H1 (cell line): ENCODE measurements around the gene KIF23. TPM values are rescaled to one million over a fixed set of nuclear protein-coding genes. Genes with fewer than 3 reads are reported as not detected.

Source experiments
- BRCA1 ChIP-seq: IDR thresholded peaks from 2 replicates; pipeline ENCODE4 v1.6.1; 2012; ENCODE audit warnings: low read depth, low read length, improper control_type of control experiment
- CBX5 ChIP-seq: fragments of 300-800, 300-1000 bp; sonication (generic); IDR thresholded peaks from 2 replicates; pipeline ENCODE4 v1.7.1; 2016; ENCODE audit warnings: antibody characterized with exemption, low read length, low read depth
- EZH2 ChIP-seq: fragments of 200-600 bp; sonication (generic); IDR thresholded peaks from 2 replicates; pipeline ENCODE4 v1.7.1; 2012; ENCODE audit warnings: low read depth, mild to moderate bottlenecking, moderate library complexity, low read length, inconsistent platforms; ENCODE audit not compliant: severe bottlenecking
- GTF2F1 ChIP-seq: IDR thresholded peaks from 2 replicates; pipeline ENCODE4 v1.6.1; 2012; ENCODE audit warnings: low read depth, low read length, improper control_type of control experiment, borderline replicate concordance
- KDM4A ChIP-seq: IDR thresholded peaks from one replicate; pipeline ENCODE4 v1.7.1; 2012; ENCODE audit warnings: low read depth, mild to moderate bottlenecking, moderate library complexity, low read length, inconsistent platforms; ENCODE audit not compliant: severe bottlenecking
- KDM5A ChIP-seq: fragments of 200-600 bp; IDR thresholded peaks from 2 replicates; pipeline ENCODE4 v1.7.1; 2012; ENCODE audit warnings: mild to moderate bottlenecking, low read length, inconsistent platforms, mixed read lengths
- SIN3A ChIP-seq, 2 experiments: IDR thresholded peaks in 1 of 2; conservative IDR thresholded peaks in 1 of 2; 2 replicates each; pipeline ENCODE4 v1.6.1; 2011 to 2012; ENCODE audit warnings: low read length in 2 of 2, improper control_type of control experiment in 1 of 2, low read depth in 1 of 2, mild to moderate bottlenecking in 1 of 2
- SRF ChIP-seq: IDR thresholded peaks from 2 replicates; pipeline ENCODE4 v1.6.1; 2011; ENCODE audit warnings: mild to moderate bottlenecking, low read depth, low read length, moderate library complexity
- polyA plus RNA-seq, 7 experiments: library from polyadenylated mRNA; depleted of rRNA in 3 of 7; stranded (reverse) in 5 of 7; unstranded in 2 of 7; fragments of >200 nt in 5 of 7; fragments of 200-250 nt in 2 of 7; gene quantifications; 1 replicate in 5 of 7; 2 replicates in 1 of 7; 4 replicates in 1 of 7; pipeline versions ENCODE4 v1.2.1 to v1.2.3, GENCODE V29; 2011 to 2013; ENCODE audit warnings: missing spikeins in 2 of 7, mixed read lengths in 2 of 7
- total RNA-seq: library from RNA; stranded (reverse); fragmentation: NEBNext Ultra II Directional; extraction: Animal tissue kit (Norgen Biotek cat#: 25700); gene quantifications from 2 replicates; pipeline ENCODE4 v1.2.1, GENCODE V29; 2021
- TF ChIP-seq, protein P1 (sequence below): IDR thresholded peaks from 2 replicates; pipeline ENCODE4 v1.6.1; 2012; ENCODE audit warnings: low read length, inconsistent platforms

KIF23 gene
- total and polyA plus RNA-seq, 2 of the 8 experiments (the other 6 are each of a cell fraction or from before 2014, with no cell fraction given) = 26.2 to 77.4 TPM

DNA sequence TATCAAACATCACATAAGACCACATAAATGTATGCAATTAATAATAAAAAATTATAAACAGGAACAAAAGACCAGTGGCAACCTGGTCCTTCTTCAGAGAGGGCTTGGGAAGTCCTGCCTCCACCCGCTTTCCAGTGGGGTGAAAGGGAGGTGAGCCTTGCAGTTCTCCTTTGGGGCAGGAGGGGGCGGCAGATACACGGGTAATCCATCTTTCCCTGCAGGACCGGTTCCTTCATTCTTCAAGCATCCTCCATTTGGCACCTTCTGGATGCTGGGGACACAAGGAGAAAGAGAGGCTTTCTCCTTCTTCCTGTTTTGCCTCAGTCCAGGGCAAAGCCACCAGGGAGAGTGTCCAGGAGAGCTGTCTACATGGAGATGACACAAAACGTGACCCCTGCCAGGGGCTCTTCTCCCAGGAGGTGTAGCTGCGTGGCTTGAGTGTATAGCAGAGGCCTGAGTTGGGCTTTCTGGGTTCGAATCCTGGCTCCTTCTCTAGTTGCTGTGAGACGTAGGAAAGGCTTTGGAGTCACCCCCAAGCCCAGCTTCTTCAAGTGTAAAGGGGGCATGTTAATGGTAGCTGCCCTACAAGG lies 61.7 kb downstream of the KIF23 start (continued):
- TF ChIP-seq SRF = no peak
- no peak for TF ChIP-seq KDM5A
- TF ChIP-seq KDM4A = no peak
- no peak for TF ChIP-seq BRCA1
- TF ChIP-seq, protein P1, sequence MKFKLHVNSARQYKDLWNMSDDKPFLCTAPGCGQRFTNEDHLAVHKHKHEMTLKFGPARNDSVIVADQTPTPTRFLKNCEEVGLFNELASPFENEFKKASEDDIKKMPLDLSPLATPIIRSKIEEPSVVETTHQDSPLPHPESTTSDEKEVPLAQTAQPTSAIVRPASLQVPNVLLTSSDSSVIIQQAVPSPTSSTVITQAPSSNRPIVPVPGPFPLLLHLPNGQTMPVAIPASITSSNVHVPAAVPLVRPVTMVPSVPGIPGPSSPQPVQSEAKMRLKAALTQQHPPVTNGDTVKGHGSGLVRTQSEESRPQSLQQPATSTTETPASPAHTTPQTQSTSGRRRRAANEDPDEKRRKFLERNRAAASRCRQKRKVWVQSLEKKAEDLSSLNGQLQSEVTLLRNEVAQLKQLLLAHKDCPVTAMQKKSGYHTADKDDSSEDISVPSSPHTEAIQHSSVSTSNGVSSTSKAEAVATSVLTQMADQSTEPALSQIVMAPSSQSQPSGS = no peak
- no peak for TF ChIP-seq SIN3A (conservative IDR thresholded peaks at IDR 0.05 in 1 of 2, IDR thresholded peaks at IDR 0.05 in 1 of 2; ENCODE audit: low read depth in 1 of 2, low read length in 2 of 2)
- TF ChIP-seq GTF2F1 = no peak
- no peak for TF ChIP-seq CBX5
- TF ChIP-seq EZH2 = no peak
